ENCODE results near the gene GBF1. TPM values are rescaled to one million over a fixed set of nuclear protein-coding genes. Genes with fewer than 3 reads are reported as not detected.

Gene GBF1
- total and polyA plus RNA-seq, 10 donors, result 5.8 to 42.1 (median 38.6) TPM

- Histone ChIP-seq H3K36me3 (peaks cover 0 to 100% (median 98%) of the 10 kb centered on the region in 6 donors), H3K27ac (no peak overlapping the region), H3K9me3 (no peaks in the 10 kb centered on the region), H3K27me3 (replicated peaks in 1 of 7) (no peaks in the 10 kb centered on the region), H3K4me3 (no peak overlapping the region), H3K4me1 (no peaks in the 10 kb centered on the region)
- WGBS, 5 donors, result 93 to 95% (median 95%) methylated on average over 12 of the region's 12 CpGs
- DNase-seq, result no peak
- TF ChIP-seq POLR2AphosphoS5 (IDR thresholded peaks at IDR 0.05) (no peak), CTCF (IDR thresholded peaks at IDR 0.05 in 8 of 11, conservative IDR thresholded peaks at IDR 0.05 in 3 of 11) (no peak), POLR2A (IDR thresholded peaks at IDR 0.05) (no peak)
- intact Hi-C loops (cut with DNase I; ENCODE audit: low total_unique reads), result no loop called here
These were observed 131.6 kb downstream of the GBF1 start for GRCh38 chr10:102376901-102377300.

GRCh38 chr10:102379383-102379782 lies 134.1 kb downstream of the GBF1 start:
- Histone ChIP-seq H3K27me3 (replicated peaks in 1 of 7) (no peaks in the 10 kb centered on the region), H3K27ac (no peak overlapping the region), H3K9me3 (no peaks in the 10 kb centered on the region), H3K4me1 (peaks cover 0 to 1% (median 0%) of the 10 kb centered on the region in 6 donors), H3K36me3 (peaks cover 3 to 94% (median 85%) of the 10 kb centered on the region in 6 donors), H3K4me3 (no peak overlapping the region)
- intact Hi-C loops (cut with DNase I; ENCODE audit: low total_unique reads), result no loop called here
- TF ChIP-seq POLR2AphosphoS5 (IDR thresholded peaks at IDR 0.05) (no peak), POLR2A (IDR thresholded peaks at IDR 0.05) (no peak), CTCF (IDR thresholded peaks at IDR 0.05 in 8 of 11, conservative IDR thresholded peaks at IDR 0.05 in 3 of 11) (no peak)
- peak; percentile 39 for DNase-seq
- 95 to 100% (median 97%) methylated on average over 6 of the region's 6 CpGs for WGBS, 5 donors

- Histone ChIP-seq H3K4me1 (peaks cover 2 to 15% (median 7%) of the 10 kb centered on the region in 6 donors), H3K27ac (no peak overlapping the region), H3K4me3 (no peak overlapping the region), H3K36me3 (peaks cover 3 to 68% (median 59%) of the 10 kb centered on the region in 6 donors), H3K9me3 (no peaks in the 10 kb centered on the region), H3K27me3 (replicated peaks in 1 of 7) (no peaks in the 10 kb centered on the region)
- TF ChIP-seq CTCF (IDR thresholded peaks at IDR 0.05 in 8 of 11, conservative IDR thresholded peaks at IDR 0.05 in 3 of 11), result no peak
- TF ChIP-seq POLR2AphosphoS5 (IDR thresholded peaks at IDR 0.05), result peak in 1 of 3 donors; percentile 41
- no peak for TF ChIP-seq POLR2A (IDR thresholded peaks at IDR 0.05)
- peak; percentile 76 for DNase-seq
- intact Hi-C loops (cut with DNase I; ENCODE audit: low total_unique reads), result no loop called here
- WGBS, 5 donors, result 90 to 97% (median 92%) methylated on average over 7 to 9 of the region's 9 CpGs
These were observed 136.7 kb downstream of the GBF1 start for GRCh38 chr10:102381983-102382382.

GRCh38 chr10:102382871-102383270 lies 137.5 kb downstream of the GBF1 start:
- no peak overlapping the region for H3K4me3 ChIP-seq
- H3K36me3 ChIP-seq, result peaks cover 3 to 60% (median 50%) of the 10 kb centered on the region in 6 donors
- intact Hi-C loops (cut with DNase I; ENCODE audit: low total_unique reads), result no loop called here
- H3K27me3 ChIP-seq (replicated peaks in 1 of 7), result no peaks in the 10 kb centered on the region
- TF ChIP-seq POLR2A (IDR thresholded peaks at IDR 0.05) (no peak), POLR2AphosphoS5 (IDR thresholded peaks at IDR 0.05) (peak in 1 of 3 donors; percentile 18), CTCF (IDR thresholded peaks at IDR 0.05 in 8 of 11, conservative IDR thresholded peaks at IDR 0.05 in 3 of 11) (no peak)
- H3K27ac ChIP-seq, result no peak overlapping the region
- peak; percentile 52 for DNase-seq
- WGBS, 5 donors, result 87 to 97% (median 93%) methylated on average over 8 of the region's 8 CpGs
- H3K4me1 ChIP-seq, result peaks cover 2 to 15% (median 7%) of the 10 kb centered on the region in 6 donors
- H3K9me3 ChIP-seq, result no peaks in the 10 kb centered on the region

Measured in spleen (tissue), 11 donors.